OCI-LY1 (cell line): ENCODE data around the gene PI4K2B.

Experiments used
- H2AFZ ChIP-seq: fragments of 200-600 bp; sonication (generic), shearing (Covaris generic); 2 replicates; pipeline ENCODE4 v1.6.0; 2014; ENCODE audit warnings: antibody characterized with exemption, mild to moderate bottlenecking, low read length
- H3F3A ChIP-seq: fragments of 200-600 bp; sonication (generic), shearing (Covaris generic); 2 replicates; pipeline ENCODE4 v1.6.0; 2014; ENCODE audit warnings: mild to moderate bottlenecking, antibody characterized with exemption, low read length, moderate library complexity; ENCODE audit not compliant: insufficient read depth
- H3K27ac ChIP-seq: fragments of 200-600 bp; sonication (generic); 2 replicates; pipeline ENCODE4 v1.5.1; 2014; ENCODE audit warnings: low read length, mixed run types, mild to moderate bottlenecking, low read depth; ENCODE audit not compliant: poor library complexity, severe bottlenecking
- H3K27me3 ChIP-seq: fragments of 200-600 bp; sonication (generic); 2 replicates; pipeline ENCODE4 v1.6.0; 2014; ENCODE audit warnings: antibody characterized with exemption, mild to moderate bottlenecking, low read length, moderate library complexity; ENCODE audit not compliant: insufficient read depth
- H3K36me3 ChIP-seq: fragments of 200-600 bp; sonication (generic); 2 replicates; pipeline ENCODE4 v1.6.1; 2014; ENCODE audit warnings: mild to moderate bottlenecking, antibody characterized with exemption, low read length, moderate library complexity, mixed read lengths; ENCODE audit not compliant: insufficient read depth
- H3K4me1 ChIP-seq: fragments of 200-600 bp; sonication (generic); 2 replicates; pipeline ENCODE4 v1.5.1; 2014; ENCODE audit warnings: mild to moderate bottlenecking, low read length, moderate library complexity; ENCODE audit not compliant: insufficient read depth, severe bottlenecking
- H3K4me2 ChIP-seq: fragments of 200-600 bp; sonication (generic), shearing (Covaris generic); 2 replicates; pipeline ENCODE4 v1.6.1; 2014; ENCODE audit warnings: low read length
- H3K4me3 ChIP-seq: fragments of 200-600 bp; sonication (generic); 2 replicates; pipeline ENCODE4 v1.5.1; 2014; ENCODE audit warnings: low read length, low read depth, mild to moderate bottlenecking, mixed read lengths; ENCODE audit not compliant: poor library complexity, severe bottlenecking
- H3K79me2 ChIP-seq: fragments of 200-600 bp; shearing (Covaris generic); 2 replicates; pipeline ENCODE4 v1.6.1; 2016; ENCODE audit warnings: mixed run types, low read length, mixed read lengths; ENCODE audit not compliant: insufficient read depth
- H3K9ac ChIP-seq: fragments of 200-600 bp; sonication (generic), shearing (Covaris generic); 2 replicates; pipeline ENCODE4 v1.6.1; 2014; ENCODE audit warnings: mild to moderate bottlenecking, low read length, mixed read lengths
- H3K9me2 ChIP-seq: fragments of 200-600 bp; sonication (generic), shearing (Covaris generic); 2 replicates; pipeline ENCODE4 v1.6.1; 2014; ENCODE audit warnings: low read depth, mild to moderate bottlenecking, low read length, mixed read lengths
- H3K9me3 ChIP-seq: fragments of 200-600 bp; shearing (Covaris generic); 2 replicates; pipeline ENCODE4 v1.6.1; 2014; ENCODE audit warnings: low read length, mixed read lengths
- H4K20me1 ChIP-seq: fragments of 200-600 bp; sonication (generic), shearing (Covaris generic); 2 replicates; pipeline ENCODE4 v1.6.0; 2016; ENCODE audit warnings: mild to moderate bottlenecking, low read length; ENCODE audit not compliant: insufficient read depth
- CTCF ChIP-seq: fragments of 200-600 bp; sonication (generic), shearing (Covaris generic); IDR thresholded peaks from 2 replicates; pipeline ENCODE4 v1.5.1; 2017; ENCODE audit warnings: mild to moderate bottlenecking, antibody characterized with exemption, low read length, moderate library complexity, mixed read lengths
- EZH2 ChIP-seq: fragments of 200-600 bp; sonication (generic), shearing (Covaris generic); IDR thresholded peaks from 2 replicates; pipeline ENCODE4 v1.8.0; 2017; ENCODE audit warnings: borderline replicate concordance, mixed run types, mild to moderate bottlenecking, antibody characterized with exemption, low read length, moderate library complexity, mixed read lengths

The PI4K2B gene

GRCh38 chr4:25229804-25230203 is 4.0 kb upstream of the PI4K2B start:
- Histone ChIP-seq H3K9me3 (no peaks in the 10 kb centered on the region), H2AFZ (no peak overlapping the region), H4K20me1 (no peaks in the 10 kb centered on the region)

GRCh38 chr4:25233194-25233593 is 639 bp upstream of the PI4K2B start:
- TF ChIP-seq EZH2 = no peak
- TF ChIP-seq CTCF = no peak
- H3K9ac ChIP-seq = peak overlapping the region; percentile 33; the same call in 1 of the 2 replicates
- H3K4me1 ChIP-seq = peaks cover 12% of the 10 kb centered on the region
- peak overlapping the region; percentile 42 for H3K4me2 ChIP-seq
- no peaks in the 10 kb centered on the region for H4K20me1 ChIP-seq
- no peak overlapping the region for H2AFZ ChIP-seq
- no peaks in the 10 kb centered on the region for H3K27me3 ChIP-seq
- H3K79me2 ChIP-seq = peaks cover 22% of the 10 kb centered on the region
- peak overlapping the region; percentile 19 for H3K27ac ChIP-seq
- H3K9me3 ChIP-seq = no peaks in the 10 kb centered on the region
- H3K9me2 ChIP-seq = no peaks in the 10 kb centered on the region
- H3K4me3 ChIP-seq = peak overlapping the region; percentile 54
- no peaks in the 10 kb centered on the region for H3F3A ChIP-seq
- H3K36me3 ChIP-seq = peaks cover 4% of the 10 kb centered on the region

More at GRCh38 chr4:25229804-25230203, 4.0 kb upstream of the PI4K2B start:
- Histone ChIP-seq H3K27ac (no peak overlapping the region), H3F3A (no peaks in the 10 kb centered on the region), H3K9ac (no peak overlapping the region), H3K4me3 (no peak overlapping the region), H3K9me2 (no peaks in the 10 kb centered on the region), H3K27me3 (no peaks in the 10 kb centered on the region), H3K4me1 (no peaks in the 10 kb centered on the region), H3K4me2 (no peak overlapping the region), H3K79me2 (no peaks in the 10 kb centered on the region), H3K36me3 (no peaks in the 10 kb centered on the region; the same call in 1 of the 2 replicates)
- TF ChIP-seq CTCF = no peak
- TF ChIP-seq EZH2 = no peak

- Histone ChIP-seq H3K4me3 (peak overlapping the region; percentile 80), H3K27ac (peak overlapping the region; percentile 84), H3K4me2 (peak overlapping the region; percentile 96), H2AFZ (no peak overlapping the region), H3K9me2 (no peaks in the 10 kb centered on the region), H3K9ac (peak overlapping the region; percentile 84), H3K9me3 (no peaks in the 10 kb centered on the region), H3K79me2 (peaks cover 24% of the 10 kb centered on the region), H4K20me1 (no peaks in the 10 kb centered on the region), H3K27me3 (no peaks in the 10 kb centered on the region), H3K36me3 (peaks cover 4% of the 10 kb centered on the region), H3K4me1 (peaks cover 18% of the 10 kb centered on the region), H3F3A (no peaks in the 10 kb centered on the region)
- TF ChIP-seq CTCF = peak; percentile 31
- TF ChIP-seq EZH2 = no peak
These were observed 847 bp downstream of the PI4K2B start for GRCh38 chr4:25234390-25235370.
